Measurements from ENCODE around the gene KRT76.

Gene KRT76

DNA sequence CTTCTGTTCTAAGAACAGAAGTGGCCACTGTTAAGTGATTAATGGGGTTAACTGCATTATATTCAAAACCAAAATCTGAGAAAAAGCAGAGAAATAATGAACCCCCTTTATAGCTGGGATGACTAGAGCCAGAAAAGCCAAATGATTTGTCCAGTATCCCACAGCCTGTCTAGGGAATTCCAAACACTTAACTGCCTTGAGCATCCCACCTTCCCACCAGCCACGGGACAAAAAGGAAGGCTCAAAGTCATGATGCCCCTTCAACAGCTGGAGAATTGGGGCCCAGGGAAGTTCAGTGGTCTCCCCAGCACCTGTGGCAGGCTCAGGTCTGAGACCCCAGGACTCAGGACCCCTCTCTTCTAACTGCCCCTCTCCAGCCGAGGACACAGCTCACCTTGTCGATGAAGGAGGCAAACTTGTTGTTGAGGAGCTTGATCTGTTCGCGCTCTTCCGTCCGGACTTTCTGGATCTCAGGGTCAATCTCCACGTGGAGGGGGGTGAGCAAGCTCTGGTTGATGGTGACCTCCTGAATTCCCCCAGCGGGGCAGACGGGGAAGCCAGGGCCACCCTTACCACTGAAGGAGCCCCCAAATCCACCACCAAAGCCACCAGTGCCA lies 36.2 kb upstream of the KRT76 start:
- DNase-seq, result no peak

- DNase-seq, result no peak
These were observed 35.6 kb upstream of the KRT76 start for GRCh38 chr12:52812749-52813148.

DNA sequence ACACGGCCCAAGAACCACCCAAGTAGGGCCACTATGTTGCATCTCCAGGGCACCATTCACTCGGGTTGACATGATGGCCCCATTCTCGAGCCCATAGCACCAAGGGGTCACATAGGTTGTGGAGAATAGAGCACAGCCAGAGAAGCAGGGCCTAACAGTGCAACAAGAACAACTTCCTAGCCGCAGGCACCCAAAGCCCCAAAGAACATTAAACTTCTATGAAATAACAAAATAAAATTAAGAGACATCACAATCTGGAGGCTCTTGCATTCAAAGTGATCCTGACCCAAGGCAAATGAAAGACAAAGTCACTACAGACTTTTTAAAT lies 34.9 kb upstream of the KRT76 start:
- DNase-seq, result no peak

DNA sequence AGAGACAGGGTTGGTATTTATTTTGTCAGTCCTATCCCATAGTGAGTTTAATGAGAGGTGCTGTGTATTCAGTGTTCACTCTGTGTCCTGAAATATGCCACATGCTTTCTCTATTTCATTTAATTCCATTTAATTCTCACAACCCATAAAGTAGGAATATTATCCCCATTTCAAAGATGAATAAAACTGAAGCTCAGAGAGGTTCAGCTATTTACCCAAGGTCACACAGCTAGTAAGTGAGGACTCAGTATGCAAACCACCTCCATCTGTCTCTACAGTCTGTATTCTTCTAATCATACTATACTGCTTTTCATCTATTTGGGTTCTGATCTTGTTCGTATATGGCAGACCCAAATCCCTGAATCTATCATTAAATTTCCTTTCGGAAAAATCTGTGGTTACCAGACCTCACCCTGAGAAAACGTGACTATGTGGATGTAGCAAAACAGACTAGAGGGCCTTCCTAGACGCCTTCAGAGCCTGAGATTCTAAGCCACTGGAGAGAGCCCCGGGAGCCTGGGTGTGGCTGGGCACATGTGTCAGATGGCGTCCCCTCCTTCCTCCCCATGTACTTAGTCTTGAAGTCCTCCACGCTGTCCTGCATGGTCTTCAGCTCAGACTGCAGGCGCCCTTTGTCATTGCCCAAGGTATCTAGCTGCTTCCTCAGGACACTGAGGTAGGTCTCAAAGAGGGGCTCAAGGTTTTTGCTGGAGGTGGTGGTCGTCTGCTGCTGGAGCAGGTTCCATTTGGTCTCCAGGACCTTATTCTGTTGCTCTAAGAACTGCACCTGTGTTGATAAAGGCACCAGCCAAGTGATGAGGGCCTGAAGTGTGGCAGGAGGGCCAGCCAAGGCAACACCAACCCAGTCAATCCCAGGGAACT lies 34.3 kb upstream of the KRT76 start:
- DNase-seq, result no peak

DNA sequence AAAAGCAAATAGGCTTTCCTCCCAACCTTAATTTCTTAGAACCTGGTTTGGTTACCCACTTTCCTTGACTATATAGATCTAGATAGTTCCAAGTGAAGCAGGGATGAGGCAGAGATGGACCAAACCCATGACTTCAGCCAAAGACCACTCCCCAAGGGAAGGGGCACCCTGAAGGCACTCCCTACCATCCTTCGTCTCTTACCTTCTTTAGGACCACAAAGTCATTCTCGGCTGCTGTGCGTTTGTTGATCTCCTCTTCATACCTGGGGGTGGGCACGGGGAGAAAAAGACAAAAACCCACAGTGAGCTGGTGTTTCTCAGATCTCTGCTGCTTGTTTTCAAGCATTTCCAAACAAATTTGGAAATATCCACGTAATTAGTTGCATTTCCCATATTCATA lies 33.4 kb upstream of the KRT76 start:
- no peak for DNase-seq

GRCh38 chr12:52809166-52809565 lies 32.0 kb upstream of the KRT76 start:
- DNase-seq, result no peak

DNA sequence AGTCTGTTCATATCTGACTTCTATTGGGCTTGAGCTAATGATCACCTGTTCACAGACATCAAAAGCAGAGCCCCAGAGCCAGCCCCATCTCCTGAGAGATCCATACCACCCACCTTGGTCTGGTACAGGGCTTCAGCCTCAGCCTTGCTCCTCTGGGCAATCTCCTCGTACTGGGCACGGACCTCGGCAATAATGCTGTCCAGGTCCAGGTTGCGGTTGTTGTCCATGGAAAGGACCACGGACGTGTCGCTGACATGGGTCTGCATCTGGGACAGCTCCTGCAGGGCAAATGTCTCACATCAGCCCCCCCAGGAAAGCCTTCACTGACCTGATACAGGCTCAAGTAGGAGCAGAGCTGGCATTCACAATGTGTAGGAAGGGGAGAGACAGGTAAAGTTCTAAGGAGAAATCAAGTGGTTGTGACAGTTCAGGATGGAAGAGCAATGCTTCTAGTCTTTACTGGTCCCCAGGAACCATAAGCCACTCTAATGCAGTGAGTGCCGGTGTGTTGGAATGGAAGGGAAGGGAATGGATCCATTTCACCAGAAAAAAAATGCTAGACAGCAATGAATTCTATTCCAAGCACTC lies 31.5 kb upstream of the KRT76 start:
- no peak for DNase-seq

DNA sequence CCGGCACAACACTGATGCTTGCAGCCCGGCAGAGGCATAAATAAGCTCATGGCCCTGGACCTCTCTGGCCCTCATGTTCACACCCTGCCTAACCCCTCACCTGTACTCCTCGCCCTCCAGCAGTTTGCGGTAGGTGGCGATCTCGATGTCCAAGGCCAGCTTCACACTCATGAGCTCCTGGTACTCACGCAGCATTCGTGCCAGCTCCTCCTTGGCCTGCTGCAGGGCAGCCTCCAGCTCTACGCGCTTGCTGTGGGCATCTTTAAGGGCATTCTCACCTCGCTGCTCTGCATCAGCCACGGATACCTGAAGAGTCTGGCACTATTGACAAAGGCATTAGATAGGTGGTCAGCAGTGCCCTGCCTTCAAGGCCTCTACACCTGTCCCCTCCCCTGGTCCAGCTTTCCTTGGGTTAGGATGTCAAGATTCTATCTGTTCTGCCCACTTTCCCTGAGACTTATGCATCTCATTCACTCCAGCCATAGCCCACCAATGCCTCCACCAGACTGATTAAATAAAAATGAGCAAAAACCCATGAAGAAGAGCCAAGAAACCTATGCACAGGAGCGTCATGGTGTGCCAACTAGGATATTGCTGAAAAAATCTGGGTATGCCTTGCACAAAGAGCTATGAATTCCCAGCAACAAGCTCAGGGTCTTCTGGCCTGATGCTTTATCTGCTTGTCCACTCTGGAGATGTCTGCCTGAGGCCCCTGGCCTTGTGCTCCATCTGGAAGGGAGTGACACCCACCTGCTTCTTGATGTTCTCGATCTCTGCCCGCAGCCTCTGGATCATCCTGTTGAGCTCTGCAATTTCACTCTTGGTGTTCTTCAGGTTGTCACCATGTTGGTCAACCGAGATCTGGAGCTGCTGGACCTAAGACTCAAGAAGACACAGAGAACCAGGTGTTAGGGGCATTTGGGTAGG lies 30.7 kb upstream of the KRT76 start:
- DNase-seq, result no peak

- no peak for DNase-seq
These were observed 29.8 kb upstream of the KRT76 start for GRCh38 chr12:52806821-52807543.

DNA sequence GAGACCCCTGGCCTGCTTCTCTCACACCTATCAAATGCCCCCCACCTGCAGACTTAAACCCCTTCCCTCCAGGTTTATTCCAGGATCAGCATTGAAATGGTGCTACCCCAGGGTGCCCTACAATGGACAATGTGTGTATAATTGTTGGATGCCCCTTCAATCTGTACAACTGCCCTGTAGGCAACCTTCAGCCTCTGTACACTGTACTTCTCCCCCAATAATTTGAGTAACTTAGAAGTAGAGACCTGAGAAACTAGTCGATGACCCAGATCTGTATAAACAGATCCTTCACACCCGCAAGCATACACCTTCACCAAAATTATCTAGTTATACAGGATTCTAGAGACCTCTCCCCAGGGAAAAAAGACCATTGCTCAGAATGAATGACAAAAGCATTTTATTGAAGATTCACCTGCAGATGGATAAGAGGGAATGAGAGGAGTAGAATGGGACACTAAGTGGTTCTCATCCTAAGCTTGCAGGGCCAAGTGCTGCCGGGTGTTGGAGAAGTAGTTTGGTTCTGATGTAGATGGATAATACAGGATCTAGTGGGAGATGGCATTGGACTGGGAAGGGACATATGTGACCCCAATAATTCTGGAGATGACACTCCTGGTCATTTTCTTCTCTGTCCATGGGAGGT lies 29.1 kb upstream of the KRT76 start:
- DNase-seq, result no peak

- no peak for DNase-seq
These were observed 28.6 kb upstream of the KRT76 start for GRCh38 chr12:52805739-52806138.

- DNase-seq, result no peak
These were observed 27.9 kb upstream of the KRT76 start for GRCh38 chr12:52805000-52805399.

GRCh38 chr12:52802442-52802841 lies 25.3 kb upstream of the KRT76 start:
- DNase-seq, result no peak

DNA sequence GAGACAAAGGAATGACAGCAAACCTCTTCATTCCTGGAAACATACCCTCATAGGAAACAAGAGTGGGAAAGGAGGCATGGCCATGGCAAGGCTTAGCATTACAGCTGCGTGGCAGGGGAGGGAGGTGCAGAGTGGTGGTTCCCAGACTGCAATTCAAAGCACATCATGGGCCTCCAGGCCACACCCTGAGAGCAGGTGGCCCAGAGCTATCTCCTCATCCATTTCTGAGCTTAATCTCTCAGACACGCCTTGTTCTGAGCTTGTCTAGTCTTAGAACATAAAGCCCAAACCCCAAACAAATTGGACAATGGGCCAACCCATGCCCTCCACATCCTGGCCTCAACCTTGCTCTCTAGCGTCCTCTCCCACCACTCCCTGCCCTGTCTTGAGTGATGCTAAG lies 24.6 kb upstream of the KRT76 start:
- no peak for DNase-seq

GRCh38 chr12:52800259-52800917 lies 23.2 kb upstream of the KRT76 start:
- no peak for DNase-seq

GRCh38 chr12:52799505-52800211 lies 22.5 kb upstream of the KRT76 start:
- no peak for DNase-seq

DNA sequence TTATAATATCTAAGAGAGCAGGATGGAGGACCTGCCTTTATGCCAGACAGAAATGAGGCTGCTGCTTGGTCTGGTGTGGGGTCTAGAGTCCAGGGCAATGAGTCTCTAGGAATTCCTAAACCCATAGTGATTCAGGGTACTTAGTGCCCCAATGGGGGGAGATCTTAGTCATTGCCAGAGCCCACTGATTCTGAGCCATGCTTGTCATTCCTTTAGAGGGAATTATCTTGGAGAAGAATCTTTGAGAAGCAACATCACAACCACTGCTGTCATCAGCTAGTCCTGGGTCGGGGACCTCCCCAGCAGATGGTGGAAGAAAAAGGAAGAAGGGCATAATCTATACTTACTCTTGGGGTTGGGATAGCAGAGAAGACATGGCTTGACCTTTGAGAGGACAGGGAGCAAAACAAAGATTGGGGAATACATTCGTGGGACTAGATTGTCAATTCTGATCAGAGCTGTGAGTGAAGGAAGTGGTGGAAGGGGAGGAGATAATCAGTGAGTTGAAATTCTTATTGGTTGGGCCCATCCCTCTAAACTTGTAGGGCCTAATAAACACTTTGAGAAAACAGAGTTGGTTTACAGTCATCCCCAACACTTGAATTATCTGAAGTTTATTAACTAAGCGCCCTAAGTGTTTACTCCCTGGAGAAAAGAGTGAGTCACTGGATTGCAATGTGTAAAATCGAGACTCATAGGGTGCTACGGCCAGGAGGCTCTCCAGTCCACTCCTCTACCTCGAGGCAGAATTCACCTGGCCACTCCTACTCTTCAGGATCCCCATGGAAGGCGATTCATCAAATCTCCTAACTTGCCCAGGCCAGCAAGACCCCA lies 21.7 kb upstream of the KRT76 start:
- DNase-seq, result no peak

DNA sequence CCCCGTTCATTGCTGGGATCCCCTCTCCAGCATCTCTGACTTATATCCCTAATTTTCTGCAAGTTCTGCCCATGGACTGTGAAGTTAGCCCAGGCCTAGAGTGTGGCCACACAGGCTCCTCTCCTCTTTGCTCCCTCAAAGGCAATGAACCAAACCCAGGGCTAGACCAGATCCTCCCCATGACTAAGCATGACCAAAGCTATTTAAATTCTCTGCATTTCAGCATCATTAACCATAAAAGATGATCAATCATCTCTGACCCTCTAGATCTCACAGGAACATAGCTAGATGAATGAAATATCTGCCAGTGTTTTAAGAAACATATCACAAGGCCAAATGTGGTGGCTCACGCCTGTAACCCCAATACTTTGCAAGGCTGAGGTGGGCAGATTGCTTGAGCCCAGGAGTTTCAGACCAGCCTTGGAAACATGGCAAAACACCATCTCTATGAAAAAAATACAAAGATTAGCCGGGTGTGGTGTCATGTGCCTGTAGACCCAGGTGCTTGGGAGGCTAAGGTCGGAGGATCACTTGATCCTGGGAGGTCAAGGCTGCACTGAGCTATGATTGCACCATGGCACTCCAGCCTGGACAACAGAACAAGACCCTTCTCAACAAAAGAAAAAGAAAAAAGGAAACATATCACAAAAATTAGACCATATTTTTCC lies 21.0 kb upstream of the KRT76 start:
- no peak for DNase-seq

DNA sequence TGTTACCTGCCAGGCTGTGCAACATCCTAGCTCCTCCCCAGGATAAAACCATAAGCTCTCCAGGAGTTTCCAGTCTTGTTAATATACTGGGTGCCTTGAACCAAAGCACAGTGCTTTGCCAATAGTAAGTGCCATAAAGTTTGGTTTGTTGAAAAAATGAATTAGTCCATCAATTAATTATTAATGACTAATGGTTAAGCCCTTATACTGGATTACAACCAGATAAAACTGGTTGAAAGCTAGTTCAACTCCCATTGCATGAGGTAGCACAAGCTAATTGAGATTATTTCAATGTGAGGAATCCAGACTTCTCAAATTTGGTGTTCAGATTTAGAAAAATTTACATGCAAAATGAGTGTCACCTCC lies 20.4 kb upstream of the KRT76 start:
- no peak for DNase-seq
